ENCODE data around the gene TRMO. TPM values are rescaled to one million over a fixed set of nuclear protein-coding genes. Genes with fewer than 3 reads are reported as not detected.

The TRMO gene
- total and polyA plus RNA-seq, 9 of the 15 experiments (the other 6 are each of a cell fraction or from before 2014, with no cell fraction given): 5.6 to 22.4 (median 16.2) TPM

- peak in 1 of 3 experiments; percentile 50; a peak in 2 of 6 replicates for TF ChIP-seq ZBTB11 (CRISPR knock-in tag; IDR thresholded peaks at IDR 0.05)
These were observed 15.9 kb upstream of the TRMO start, which contains the start of gene HEMGN (continued) for GRCh38 chr9:97938081-97938644.

- peaks cover 21 to 48% of the 10 kb centered on the region in 2 experiments; a peak in 4 of 5 replicates for H3K4me1 ChIP-seq (replicated peaks in 1 of 2; ENCODE audit: control insufficient read depth in 2 of 2, insufficient read depth in 2 of 2, low read length in 2 of 2)
- ChIA-PET CTCF (ENCODE audit: low intra/inter-chr PET ratio) (no interaction called here), POLR2A (interaction anchor here (0.9 to 1.7 kb wide), 5 partner anchors 12 to 49 kb away, joined by 3 to 8 read pairs (median 5); partner anchors contain the start of gene ANP32B)
- no peaks in the 10 kb centered on the region for H4K20me1 ChIP-seq (replicated peaks; ENCODE audit: control insufficient read depth, insufficient read depth, low read length)
- peaks cover 96% of the 10 kb centered on the region for H3K79me2 ChIP-seq (ENCODE audit: control insufficient read depth, insufficient read depth, low read length)
- peaks cover 42% of the 10 kb centered on the region for H3K36me3 ChIP-seq (ENCODE audit: control insufficient read depth, insufficient read depth, low read length)
- intact Hi-C loops (cut with micrococcal nuclease): no loop called here
- no TSS peak for BruUV-seq (replicated peaks)
- ATAC-seq (peak; percentile 8), FAIRE-seq (no peak), DNase-seq (ENCODE audit: extremely low read depth in 1 of 4, low spot score in 3 of 4) (no peak)
- H3K9me3 ChIP-seq (replicated peaks; ENCODE audit: control insufficient read depth, insufficient read depth, low read depth, low read length): no peaks in the 10 kb centered on the region
- no peaks in the 10 kb centered on the region for H3K27me3 ChIP-seq (ENCODE audit: control insufficient read depth in 2 of 2, insufficient read depth in 2 of 2, low read length in 2 of 2)
- in situ Hi-C loops (cut with MboI): no loop called here
- no peak overlapping the region for H2AFZ ChIP-seq (ENCODE audit: low read depth, low read length)
- peak overlapping the region in 1 of 2 experiments; percentile 84; a peak in 2 of 4 replicates for H3K9ac ChIP-seq (ENCODE audit: insufficient read depth in 1 of 2, low read depth in 2 of 2, low read length in 2 of 2)
- peak overlapping the region; percentile 79 for H3K27ac ChIP-seq (ENCODE audit: extremely low read depth, low read depth, low read length)
- peak overlapping the region; percentile 43 for H3K4me3 ChIP-seq
- no peaks in the 10 kb centered on the region for H3K9me1 ChIP-seq (ENCODE audit: control insufficient read depth, insufficient read depth, low read length)
- H3K4me2 ChIP-seq (ENCODE audit: insufficient read depth, low read length): peak overlapping the region; percentile 95
- TF ChIP-seq NCOR1 (IDR thresholded peaks at IDR 0.05) (no peak), PCBP2 (IDR thresholded peaks at IDR 0.05; ENCODE audit: low read depth, low read length, poor library complexity, severe bottlenecking) (no peak), MNT (conservative IDR thresholded peaks at IDR 0.05) (peak in 1 of 2 experiments; percentile 26; a peak in 2 of 4 replicates), NBN (IDR thresholded peaks at IDR 0.05; ENCODE audit: low read depth) (no peak), CSDE1 (IDR thresholded peaks at IDR 0.05) (no peak), NR2F6 (CRISPR knock-in tag; IDR thresholded peaks at IDR 0.05) (no peak), MLLT1 (IDR thresholded peaks at IDR 0.05) (peak; percentile 9 to 59; a peak in 2 of 4 replicates)
These were observed 14.7 kb upstream of the TRMO start for GRCh38 chr9:97936998-97937397.
